ENCODE data around the gene SOX6. TPM values are rescaled to one million over a fixed set of nuclear protein-coding genes. Genes with fewer than 3 reads are reported as not detected.
"Not testable (repeated sequence)": the region's sequence is repeated elsewhere in the genome, so short reads cannot be mapped to it uniquely, and the experiment has no call there.

SOX6 gene
- total and polyA plus RNA-seq, 12 donors: 0.71 to 13.9 (median 6.7) TPM

- H3K27me3 ChIP-seq: no peaks in the 10 kb centered on the region
- WGBS, 4 donors: 42 to 56% (median 53%) methylated on average over 2 of the region's 2 CpGs
- intact Hi-C loops (cut with DNase I): no loop called here
- TF ChIP-seq POLR2A (IDR thresholded peaks at IDR 0.05) (no peak), CTCF (IDR thresholded peaks at IDR 0.05) (no peak)
- peak in 1 of 7 donors; percentile 43 for DNase-seq
- no peaks in the 10 kb centered on the region for H3K36me3 ChIP-seq (replicated peaks in 1 of 2)
- no peaks in the 10 kb centered on the region for H3K9me3 ChIP-seq (replicated peaks in 1 of 3)
- no peak overlapping the region for H3K4me3 ChIP-seq
- no peaks in the 10 kb centered on the region for H3K4me1 ChIP-seq (replicated peaks in 1 of 2)
- H3K27ac ChIP-seq: no peak overlapping the region
Observed at GRCh38 chr11:15923183-15923582, 433.2 kb downstream of the SOX6 start.

GRCh38 chr11:15922745-15923144 lies 433.6 kb downstream of the SOX6 start:
- peak in 1 of 7 donors; percentile 1 for DNase-seq
- H3K4me1 ChIP-seq (replicated peaks in 1 of 2); H3K4me3 ChIP-seq; H3K27ac ChIP-seq; intact Hi-C loops (cut with DNase I); H3K27me3 ChIP-seq; H3K9me3 ChIP-seq (replicated peaks in 1 of 3); H3K36me3 ChIP-seq (replicated peaks in 1 of 2): not testable (repeated sequence)
- 87 to 94% (median 91%) methylated on average over 5 to 6 of the region's 6 CpGs for WGBS, 4 donors

GRCh38 chr11:15920856-15921629 lies 435.3 kb downstream of the SOX6 start:
- no peak for DNase-seq
- TF ChIP-seq CTCF (IDR thresholded peaks at IDR 0.05): no peak
- no peaks in the 10 kb centered on the region for H3K9me3 ChIP-seq (replicated peaks in 1 of 3)
- no peaks in the 10 kb centered on the region for H3K27me3 ChIP-seq
- no peak overlapping the region for H3K4me3 ChIP-seq
- no peaks in the 10 kb centered on the region for H3K36me3 ChIP-seq (replicated peaks in 1 of 2)
- no peak overlapping the region for H3K27ac ChIP-seq
- no peaks in the 10 kb centered on the region for H3K4me1 ChIP-seq (replicated peaks in 1 of 2)
- WGBS, 4 donors: 84 to 88% (median 87%) methylated on average over 4 to 6 of the region's 6 CpGs
- intact Hi-C loops (cut with DNase I): no loop called here

GRCh38 chr11:15918674-15919073 lies 437.7 kb downstream of the SOX6 start:
- DNase-seq: no peak
- Histone ChIP-seq H3K9me3 (replicated peaks in 1 of 3) (no peaks in the 10 kb centered on the region), H3K4me1 (replicated peaks in 1 of 2) (no peaks in the 10 kb centered on the region), H3K36me3 (replicated peaks in 1 of 2) (no peaks in the 10 kb centered on the region), H3K27ac (no peak overlapping the region), H3K4me3 (no peak overlapping the region), H3K27me3 (no peaks in the 10 kb centered on the region)
- no peak for TF ChIP-seq CTCF (IDR thresholded peaks at IDR 0.05)
- no peak for TF ChIP-seq POLR2A (IDR thresholded peaks at IDR 0.05)
- 58 to 69% (median 67%) methylated on average over 1 of the region's 1 CpG for WGBS, 4 donors
- intact Hi-C loops (cut with DNase I): no loop called here

- WGBS, 4 donors: 74 to 92% (median 85%) methylated on average over 2 of the region's 2 CpGs
- Histone ChIP-seq H3K4me3 (no peak overlapping the region), H3K27ac (no peak overlapping the region), H3K9me3 (replicated peaks in 1 of 3) (no peaks in the 10 kb centered on the region), H3K4me1 (replicated peaks in 1 of 2) (no peaks in the 10 kb centered on the region), H3K27me3 (no peaks in the 10 kb centered on the region), H3K36me3 (replicated peaks in 1 of 2) (no peaks in the 10 kb centered on the region)
- intact Hi-C loops (cut with DNase I): no loop called here
- DNase-seq: no peak
- TF ChIP-seq CTCF (IDR thresholded peaks at IDR 0.05) (no peak), POLR2A (IDR thresholded peaks at IDR 0.05) (no peak)
Observed at GRCh38 chr11:15918212-15918611, 438.1 kb downstream of the SOX6 start.
